CD4-positive, alpha-beta T cell treated with Interleukin-6 at 100 ng/mL for 8 hours (primary cell): ENCODE results near the gene GCAT.

ENCODE experiments used
- DNase-seq: peaks from one replicate; pipeline ENCODE4 v3.0.0-alpha.2; 2020; ENCODE audit warnings: mixed read lengths, low spot score

Gene GCAT

DNA sequence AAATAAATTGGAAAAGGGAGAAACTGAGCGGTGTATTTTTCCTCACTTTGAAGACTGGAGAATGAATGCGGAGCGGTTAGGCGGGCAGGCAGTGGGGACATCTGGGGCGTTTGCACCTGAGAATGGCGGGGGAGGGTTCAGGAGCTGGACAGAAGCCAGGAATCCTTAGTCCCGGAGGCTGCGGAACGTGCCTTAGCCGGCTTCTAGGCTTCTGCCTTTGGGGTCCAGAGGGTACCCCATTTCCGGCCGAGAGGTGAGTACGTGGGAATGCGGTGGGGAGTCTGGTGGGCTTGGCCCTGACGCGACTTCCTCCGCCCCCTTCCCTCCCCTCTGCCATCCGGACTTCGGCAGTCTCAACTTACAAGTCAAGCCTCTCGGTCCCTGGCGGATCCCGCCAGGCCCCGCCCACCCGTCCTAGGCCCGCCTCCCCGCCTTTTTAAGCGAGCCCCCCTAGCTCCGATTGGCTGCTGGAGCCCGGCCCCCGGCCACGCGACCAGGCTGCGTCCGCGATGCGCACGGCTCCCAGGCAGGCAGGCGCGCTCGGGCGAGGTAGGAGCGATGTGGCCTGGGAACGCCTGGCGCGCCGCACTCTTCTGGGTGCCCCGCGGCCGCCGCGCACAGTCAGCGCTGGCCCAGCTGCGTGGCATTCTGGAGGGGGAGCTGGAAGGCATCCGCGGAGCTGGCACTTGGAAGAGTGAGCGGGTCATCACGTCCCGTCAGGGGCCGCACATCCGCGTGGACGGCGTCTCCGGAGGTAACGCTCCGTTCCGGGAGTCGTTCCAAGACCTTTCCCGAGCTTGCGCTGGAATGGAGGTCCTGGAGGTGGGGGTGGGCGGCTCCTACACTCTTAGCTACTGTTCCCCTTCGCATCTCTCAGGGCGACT is at the start of gene GCAT:
GCAT (plus strand) TSS at position 525 of the 884 bp plus-strand sequence; CDS start at position 559, 34 bp downstream.
- peak; percentile 91 for DNase-seq

DNA sequence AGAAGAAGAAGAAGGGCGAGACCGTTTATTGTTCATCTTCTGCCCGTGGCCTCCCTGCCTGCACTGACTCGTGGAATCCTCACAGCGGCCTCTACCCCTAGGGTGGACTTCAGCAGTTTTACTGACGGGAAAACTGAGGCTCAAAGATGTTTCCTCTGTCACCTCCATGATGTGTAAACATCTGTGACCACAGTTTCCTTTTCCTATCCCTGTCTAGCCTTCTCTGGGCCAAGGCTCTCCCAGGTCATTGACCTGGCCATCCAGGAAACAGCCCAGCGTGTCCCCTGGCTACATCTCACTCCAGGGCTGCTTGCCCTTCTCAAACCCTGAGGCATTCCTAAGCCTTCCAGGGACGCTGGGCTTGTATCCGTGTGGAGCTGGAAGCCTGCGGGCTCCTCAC is 49.0 kb upstream of the GCAT start:
- no peak for DNase-seq

DNA sequence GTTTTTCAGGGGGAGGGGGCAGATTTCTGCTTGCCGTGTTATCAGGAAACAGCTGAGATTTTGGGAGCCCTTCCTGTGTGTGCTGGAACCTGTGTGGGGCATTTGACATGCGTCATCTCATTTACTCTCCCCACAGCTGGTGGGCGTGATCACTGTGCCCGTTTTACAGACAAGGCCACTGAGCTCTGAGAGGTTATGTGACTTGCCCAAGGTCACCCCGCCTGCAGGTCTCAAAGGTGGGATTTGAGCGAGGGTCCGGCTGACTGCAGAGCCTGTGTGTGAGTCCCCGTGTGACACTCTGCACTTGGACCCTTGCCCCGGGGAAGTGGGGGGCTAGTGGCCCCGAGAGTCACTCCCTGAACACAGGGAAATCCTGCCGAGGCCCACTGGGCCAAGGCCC is 48.5 kb upstream of the GCAT start:
- DNase-seq, result no peak

DNA sequence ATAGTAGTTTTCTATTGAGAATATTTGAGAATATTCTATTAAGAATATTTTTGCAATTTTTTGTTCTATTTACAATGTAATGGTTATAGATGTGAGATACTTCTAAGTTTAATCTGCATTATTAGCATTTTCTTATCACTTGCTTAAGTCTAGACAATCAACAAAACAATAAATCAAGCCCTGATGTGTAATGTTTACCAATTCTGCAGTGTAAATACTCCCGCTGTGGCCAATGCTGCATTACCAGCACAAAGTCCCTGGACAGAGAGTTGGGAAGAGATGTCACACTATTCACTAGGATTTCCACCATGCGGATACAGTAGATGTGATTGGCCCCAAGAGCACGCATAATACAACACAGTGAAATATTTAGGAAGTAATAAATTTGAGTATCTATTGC is 47.6 kb upstream of the GCAT start:
- no peak for DNase-seq

DNA sequence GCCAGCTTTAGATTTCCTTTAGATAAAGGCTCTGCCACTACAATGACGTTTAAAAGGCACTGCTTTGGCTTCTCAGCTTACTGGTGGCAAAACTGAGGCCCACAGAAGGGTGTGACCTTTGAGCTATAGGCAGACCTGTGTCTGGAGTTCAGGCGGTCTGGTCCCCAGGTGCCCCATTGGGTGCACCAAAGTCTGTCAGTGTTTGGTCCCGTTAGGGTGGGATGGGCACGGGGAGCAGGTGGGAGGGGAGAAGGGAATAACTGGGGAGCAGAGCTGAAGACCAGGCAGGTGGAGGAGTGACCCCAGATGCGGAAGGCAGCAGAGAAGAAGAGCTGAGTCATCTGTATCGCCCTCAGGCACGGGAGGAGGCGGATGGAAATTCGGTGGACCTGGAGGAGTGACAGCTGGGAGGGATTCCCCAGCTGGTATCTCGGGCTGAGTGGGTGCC is 45.3 kb upstream of the GCAT start:
- DNase-seq, result no peak

DNA sequence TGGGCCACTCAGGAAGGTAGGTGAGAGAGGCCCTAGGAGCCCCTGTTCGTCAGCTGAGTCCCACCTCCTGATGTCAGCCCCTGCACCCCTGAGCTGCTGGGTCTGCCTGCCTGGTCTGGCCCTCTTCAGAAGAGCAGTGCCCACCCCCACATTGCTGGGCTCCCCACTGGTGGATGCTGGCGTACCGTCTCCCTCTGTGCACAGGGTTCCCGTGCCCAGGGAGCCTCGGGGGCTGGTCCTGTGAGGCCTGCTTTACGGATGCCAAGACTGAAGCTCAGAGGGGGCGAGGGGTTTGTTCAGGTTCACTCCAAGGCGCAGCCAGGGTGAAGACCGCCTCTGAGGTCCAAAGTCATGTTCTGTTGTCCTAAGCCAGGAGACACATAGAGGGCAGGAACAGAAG is 44.7 kb upstream of the GCAT start:
- no peak for DNase-seq

DNA sequence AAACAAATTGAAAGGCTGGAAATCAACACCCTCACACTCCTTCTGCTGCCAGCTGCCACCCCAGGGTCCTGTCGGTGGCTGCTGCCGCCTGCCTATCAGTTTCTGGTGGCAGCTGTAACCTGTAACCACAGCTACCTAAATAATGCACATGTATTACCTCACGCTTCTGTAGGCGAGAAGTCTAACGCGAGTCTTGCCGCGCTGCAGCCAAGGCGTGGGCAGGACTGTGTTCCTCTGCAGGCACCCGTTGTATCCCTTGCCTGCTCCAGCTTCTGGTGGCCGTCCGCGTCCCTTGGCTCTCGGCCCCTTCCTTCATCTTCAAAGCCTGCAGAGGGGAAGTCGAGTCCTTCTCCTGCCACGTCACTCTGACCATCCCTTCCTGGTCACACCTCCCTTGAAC is 44.1 kb upstream of the GCAT start:
- no peak for DNase-seq

DNA sequence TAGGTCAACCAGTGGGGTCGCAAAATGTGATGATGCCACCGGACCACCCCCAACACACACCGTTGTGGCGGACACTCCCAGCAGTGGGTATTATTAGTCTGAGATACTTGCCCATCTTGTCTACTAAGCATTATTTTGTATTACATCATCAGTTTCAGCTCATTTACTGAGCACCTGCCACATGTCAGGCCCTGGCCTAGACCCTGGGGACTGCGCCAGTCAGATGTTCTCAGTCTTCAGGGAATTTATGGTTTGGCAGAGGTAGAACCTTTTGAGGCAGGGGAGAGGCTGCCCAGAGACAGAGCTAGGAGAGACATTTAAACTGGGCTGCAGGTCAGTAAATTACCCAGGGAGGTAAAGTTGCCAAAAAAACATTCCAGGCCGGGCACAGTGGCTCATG is 43.1 kb upstream of the GCAT start:
- DNase-seq, result no peak

DNA sequence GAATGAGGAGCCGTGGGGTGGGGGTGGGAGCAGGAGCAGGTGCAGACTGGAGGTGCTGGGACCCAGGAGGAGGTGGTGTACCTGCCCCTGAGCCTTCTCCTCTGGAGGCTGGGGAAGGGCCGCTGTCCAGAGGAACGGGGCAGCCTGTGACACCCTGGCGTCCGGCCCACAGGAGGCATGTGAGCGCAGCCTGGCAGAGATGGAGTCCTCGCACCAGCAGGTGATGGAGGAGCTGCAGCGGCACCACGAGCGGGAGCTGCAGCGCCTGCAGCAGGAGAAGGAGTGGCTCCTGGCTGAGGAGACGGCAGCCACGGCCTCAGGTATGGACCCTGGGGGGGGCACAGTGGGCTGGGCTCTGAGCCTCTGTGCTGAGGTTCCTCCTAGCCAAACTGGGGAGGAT is 42.2 kb upstream of the GCAT start:
- no peak for DNase-seq

DNA sequence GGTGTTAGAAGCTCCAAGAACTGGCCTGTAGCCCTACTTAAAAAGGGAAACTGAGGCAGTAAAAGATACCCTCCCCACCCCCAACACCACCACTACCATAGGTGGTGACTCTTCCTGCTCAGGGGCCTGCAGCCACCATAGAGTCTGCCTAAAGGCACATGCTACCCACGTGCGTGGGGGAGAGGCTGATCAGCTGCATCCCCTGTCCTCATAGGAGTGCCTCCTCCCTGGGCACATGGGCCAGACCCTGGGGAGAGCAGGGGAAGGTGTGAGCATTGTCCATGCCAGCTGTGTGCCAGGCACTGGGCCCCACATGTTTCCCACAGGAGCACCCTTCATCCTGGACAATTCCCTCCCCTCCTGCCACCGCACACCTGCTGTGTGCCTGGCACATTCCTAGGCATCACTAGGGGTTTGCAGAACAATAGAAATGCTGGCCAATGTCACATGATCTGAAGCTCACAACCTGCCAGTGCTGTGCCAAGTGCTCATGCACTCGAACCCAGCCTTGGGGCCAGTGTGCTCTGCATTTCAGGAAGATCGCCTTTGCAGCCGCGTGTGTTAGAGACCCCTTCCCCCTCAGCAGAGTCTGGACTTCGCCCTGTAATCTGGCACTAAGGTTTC is 41.7 kb upstream of the GCAT start:
- DNase-seq, result no peak

DNA sequence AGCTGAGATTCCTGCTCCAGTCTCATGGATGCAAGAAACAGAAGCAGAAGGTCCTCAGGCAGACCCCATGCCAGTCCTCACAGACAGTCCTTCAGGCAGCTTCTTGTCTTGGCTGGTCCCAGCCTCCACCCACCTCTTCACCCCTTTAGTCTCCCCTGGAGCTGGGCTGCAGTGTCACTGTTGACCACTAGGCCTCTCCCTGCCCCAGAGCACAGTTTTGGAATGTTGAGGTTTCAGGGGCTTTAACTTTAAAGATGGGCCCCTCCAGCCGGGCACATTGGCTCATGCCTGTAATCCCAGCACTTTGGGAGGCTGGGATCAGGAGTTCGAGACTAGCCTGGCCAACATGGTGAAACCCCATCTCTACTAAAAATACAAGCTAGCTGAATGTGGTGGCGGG is 39.5 kb upstream of the GCAT start:
- DNase-seq, result no peak

DNA sequence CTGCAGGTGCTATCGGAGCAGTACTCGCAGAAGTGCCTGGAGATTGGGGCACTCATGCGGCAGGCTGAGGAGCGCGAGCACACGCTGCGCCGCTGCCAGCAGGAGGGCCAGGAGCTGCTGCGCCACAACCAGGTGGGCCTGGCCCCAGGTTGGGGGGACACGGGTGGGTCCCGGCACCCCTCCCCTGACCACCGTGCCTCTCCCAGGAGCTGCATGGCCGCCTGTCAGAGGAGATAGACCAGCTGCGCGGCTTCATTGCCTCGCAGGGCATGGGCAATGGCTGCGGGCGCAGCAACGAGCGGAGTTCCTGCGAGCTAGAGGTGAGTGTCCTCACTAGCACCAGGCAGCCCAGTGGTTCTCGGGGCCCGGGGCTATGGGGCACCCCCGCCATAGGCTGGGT is 38.7 kb upstream of the GCAT start:
- no peak for DNase-seq

DNA sequence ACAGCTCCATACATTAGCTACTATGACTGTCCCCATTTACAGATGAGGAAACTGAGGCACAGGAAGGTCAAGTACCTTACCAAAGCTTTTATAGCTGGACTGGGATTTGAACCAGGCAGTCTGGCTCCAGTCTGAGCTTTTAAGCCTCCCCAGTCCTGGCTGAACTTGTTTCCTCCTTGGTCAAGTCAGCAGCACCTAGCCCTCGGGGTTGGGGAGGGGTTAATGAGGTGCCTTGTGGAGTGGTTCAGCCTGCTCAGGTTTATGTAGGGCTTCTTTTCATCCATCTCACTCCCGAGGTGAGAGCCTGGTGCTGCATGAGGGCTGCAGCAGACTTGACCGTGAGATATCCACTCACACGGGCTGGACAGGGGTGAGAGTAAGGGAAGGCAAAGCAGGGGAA is 36.7 kb upstream of the GCAT start:
- no peak for DNase-seq

DNA sequence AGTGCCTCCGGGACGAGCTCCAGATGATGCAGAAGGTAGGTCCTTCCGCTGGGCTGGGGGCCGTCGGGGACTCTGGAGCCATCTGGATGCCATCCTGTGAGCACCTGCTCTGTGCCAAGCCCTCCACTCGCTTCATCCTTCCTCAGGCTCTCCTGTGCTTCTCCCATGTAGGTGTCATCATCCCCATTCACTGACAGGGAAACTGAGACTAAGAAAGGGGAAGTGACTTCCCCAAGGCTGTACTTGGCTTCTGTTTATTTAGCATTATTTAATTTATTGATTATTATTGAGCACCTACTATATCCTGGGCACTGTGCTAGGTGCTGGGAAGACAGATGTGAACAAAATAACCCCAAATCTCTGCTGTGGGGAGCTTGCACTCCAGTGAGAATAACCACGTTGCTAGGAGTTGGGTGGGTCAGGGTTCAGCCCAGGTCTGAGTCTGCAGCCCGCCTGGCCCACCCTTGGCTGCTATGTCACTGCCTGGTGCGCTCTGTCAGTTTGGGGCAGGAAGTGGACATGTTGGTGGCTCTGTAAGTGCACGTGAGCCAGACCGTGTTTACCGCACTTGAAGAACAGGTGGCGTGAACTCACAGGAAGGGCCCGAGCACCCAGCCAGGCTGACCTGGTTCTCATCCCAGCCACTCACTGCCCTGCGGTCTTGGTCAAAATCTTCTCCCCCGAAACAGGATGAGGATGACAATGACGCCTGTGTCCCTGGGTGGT is 35.9 kb upstream of the GCAT start:
- no peak for DNase-seq

DNA sequence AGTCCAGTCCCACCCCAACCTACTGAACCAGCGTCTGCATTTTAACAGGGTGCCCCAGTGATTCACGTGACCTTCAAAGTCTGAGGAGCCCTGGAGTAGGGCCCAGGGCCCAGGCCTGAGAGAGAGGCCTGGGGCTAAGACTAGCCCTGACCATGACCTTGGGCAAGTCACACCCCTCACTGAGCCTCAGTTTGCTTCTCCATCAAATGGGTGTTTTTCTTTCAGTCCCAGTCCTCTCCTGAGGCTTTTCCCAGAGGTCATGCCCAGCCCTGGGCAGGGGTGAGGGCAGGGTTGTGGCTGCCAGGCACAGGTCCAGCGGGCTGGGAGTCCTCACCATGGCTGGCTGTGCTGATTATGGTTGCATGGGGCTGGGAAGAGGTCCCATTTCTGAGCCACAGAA is 33.0 kb upstream of the GCAT start:
- DNase-seq, result no peak

DNA sequence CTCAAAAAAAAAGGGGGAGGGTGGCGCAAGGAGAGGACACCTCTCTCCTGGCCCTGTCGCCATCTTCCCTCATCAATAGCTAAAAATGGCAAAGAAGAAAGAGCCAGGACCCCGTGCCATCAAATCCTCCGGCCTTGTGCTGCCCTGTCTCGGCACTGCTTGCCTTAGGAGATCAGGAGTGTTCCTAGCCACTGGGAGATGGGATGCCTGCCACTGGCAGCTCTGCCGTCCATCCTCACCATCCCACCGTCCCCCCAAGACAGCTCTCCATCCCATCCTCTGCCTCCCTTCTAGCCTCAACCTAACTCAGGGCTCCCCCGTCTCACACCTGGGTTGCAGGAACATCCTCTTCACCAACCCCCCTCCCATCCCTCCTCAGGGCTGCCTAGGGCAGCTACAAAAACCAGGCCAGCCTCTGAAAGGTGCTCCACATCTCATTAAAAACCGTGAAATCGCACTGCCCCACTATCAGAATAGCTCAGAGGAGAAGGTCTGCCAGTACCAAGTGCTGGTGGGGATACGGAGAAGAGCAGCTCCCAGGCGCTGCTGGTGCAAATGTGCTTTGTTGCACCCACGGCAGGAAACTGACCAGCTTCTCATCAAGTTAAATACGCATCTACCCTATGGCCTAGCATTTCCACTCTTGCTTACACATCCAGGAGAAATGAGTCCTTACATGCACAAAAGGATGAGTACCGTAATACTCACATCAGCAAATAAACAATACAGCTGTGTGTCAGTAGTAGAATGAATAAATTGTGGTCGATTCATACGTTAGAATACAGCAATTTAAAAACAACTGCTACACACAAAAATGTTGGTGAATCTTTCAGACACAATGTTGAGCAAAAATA is 31.7 kb upstream of the GCAT start:
- DNase-seq, result no peak

DNA sequence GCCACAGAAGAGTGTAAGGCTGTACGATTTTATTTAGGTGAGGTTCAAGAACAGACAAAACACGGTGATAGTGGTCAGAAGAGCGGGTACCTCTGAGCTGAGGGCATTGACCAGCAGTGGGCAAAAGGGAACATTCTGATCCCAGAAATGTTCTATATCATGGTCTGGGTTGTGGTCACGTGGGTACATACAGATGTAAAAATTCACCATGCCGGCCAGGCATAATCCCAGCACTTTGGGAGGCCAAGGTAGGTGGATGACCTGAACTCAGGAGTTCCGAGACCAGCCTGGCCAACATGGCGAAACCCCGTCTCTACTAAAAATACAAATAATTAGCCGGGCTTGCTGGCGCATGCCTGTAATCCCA is 31.1 kb upstream of the GCAT start:
- DNase-seq, result no peak

DNA sequence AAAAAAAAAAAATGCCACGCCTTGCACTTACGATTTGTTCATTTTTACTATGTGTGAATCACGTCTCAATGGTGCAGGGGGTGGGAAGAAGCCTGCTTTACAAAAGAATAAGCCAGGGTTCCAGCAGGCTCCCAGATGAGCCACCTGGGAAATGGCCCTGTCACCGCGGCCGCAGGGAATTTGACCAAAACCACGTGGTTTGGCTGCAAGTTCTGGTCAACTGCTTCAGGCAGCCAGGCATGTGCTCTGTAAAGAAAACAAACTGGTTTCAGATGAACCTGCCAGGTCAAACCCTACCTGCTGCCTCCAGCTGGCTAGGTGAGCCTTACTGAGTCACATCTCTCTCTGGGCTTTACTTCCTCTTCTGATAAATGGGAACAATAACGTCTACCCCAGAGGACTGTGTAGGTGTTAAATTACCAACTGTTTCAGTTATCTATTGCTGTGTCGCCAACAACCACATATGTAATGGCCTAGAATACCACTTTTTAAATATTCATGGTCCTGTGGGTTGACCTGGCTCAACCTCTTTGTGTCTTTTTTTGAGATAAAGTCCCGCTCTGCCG is 30.5 kb upstream of the GCAT start:
- DNase-seq, result no peak

DNA sequence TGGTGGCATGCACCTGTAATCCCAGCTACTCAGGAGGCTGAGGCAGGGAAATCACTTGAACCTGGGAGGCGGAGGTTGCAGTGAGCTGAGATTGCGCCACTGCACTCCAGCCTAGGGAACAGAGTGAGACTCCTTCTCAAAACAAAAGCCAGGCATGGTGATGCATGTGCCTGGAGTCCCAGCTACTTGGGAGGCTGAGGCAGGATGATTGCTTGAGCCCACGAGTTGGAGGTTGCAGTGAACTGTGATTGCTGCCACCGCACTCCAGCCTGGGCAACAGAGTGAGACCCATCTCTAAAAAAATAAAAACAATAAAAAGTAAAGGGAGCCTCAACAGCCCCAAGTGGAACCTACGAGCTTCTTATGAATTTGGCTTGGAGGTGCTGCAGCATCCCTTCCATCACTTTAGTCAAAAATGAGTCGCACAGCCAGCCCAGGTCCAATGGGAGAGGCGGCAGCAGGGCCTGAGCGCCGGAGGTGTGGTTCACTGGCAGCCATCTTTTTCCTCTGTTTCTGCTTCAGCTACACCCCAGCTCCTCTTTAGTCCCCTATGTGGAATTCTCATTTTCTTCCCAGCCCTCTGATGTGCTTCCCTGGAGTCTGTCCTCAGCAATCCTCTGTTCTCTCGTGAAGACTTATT is 29.2 kb upstream of the GCAT start:
- DNase-seq, result no peak

DNA sequence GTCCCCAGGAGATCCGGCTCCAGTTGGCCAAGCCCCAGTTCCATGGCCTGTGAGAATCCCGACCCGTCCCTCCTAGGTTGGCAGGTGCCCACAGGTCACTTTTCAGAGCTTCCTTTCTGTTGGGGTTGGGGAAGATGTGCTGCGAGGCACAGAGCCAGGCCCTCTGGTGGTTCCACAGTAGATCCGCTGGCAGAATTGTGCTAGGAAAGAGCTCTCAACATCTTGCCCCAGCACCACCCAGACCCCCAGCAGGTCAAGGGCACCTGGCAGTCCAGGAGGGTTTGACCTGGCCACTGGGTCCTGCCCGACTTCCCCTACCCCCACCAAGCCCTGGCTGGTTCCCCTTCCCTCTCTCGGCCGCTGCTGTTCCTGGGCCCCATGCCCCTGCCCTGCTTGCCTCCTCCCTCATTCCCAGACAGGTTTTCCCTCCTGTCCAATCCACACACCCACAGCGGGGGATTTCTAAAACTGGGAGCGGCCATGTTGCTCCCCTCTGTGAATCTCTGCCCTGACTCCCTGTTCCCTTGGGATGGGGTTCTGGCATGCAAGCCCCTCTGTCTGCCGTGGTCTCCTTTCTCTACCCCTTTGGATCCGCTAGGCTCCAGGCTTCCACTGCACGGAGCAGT is 26.2 kb upstream of the GCAT start:
- no peak for DNase-seq
